Activated CD4-positive, alpha-beta T cell treated with anti-CD3 and anti-CD28 coated beads, Interleukin-10, Interleukin-2, amounts not matched to agents 100 ng/mL and 50 ng/mL, durations not matched to agents 16 hours and 8 hours (primary cell): ENCODE measurements around the gene CNOT6.

Experiments
- DNase-seq: peaks from one replicate; pipeline ENCODE4 v3.0.0-alpha.2; 2020

CNOT6 gene

GRCh38 chr5:180625125-180625790 is 131.1 kb downstream of the CNOT6 start:
- no peak for DNase-seq

GRCh38 chr5:180625791-180626660 is 131.8 kb downstream of the CNOT6 start:
- DNase-seq = no peak

GRCh38 chr5:180626661-180627385 is 132.6 kb downstream of the CNOT6 start:
- no peak for DNase-seq

DNA sequence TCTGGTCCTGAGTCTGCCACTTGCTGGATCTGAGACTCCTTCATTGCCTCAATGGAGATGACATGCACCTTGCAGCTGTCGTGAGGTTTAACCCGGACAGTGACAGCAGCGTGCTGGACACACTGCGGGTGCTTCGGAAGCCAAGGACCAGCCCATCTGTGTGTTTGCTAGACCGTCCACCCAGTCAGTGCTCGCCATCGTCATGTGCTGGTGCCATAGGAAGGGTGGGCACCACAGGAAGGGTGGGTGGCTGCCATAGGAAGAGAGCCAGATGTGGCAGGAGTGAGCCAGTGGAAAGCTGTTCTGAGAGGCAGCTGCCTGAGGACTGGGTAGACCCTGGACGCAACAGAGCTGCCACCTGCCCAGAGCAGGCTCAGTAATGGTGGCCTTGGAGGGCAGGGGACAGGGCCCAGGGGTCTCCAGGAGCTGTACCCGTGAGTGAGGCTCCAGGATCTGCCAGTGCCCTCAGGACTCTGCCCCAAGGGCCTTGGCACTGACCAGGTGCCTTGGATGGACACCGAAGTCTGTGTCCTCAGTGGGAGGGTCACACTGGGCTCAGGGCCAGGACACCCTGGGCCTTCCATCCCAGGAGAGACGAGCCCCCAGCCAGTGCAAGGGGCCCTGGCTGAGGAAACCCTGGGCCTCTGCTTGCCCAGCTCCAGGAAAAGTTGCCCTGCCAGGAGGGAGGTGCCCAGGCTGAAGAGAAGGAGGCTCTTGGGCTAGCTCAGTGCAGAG is 133.4 kb downstream of the CNOT6 start:
- no peak for DNase-seq
